Brain microvascular endothelial cell (primary cell): ENCODE measurements around the gene SDHB.

Experiments
- DNase-seq: peaks from one replicate; pipeline ENCODE4 v3.0.0-alpha.2; 2020
- H3K27ac ChIP-seq: fragments of 250-450 bp; sonication (Bioruptor Pico); 2 replicates; pipeline ENCODE4 v1.5.1; 2020; ENCODE audit warnings: mild to moderate bottlenecking, moderate library complexity
- H3K27me3 ChIP-seq: fragments of 250-450 bp; sonication (Bioruptor Pico); replicated peaks from 2 replicates; pipeline ENCODE4 v1.5.1; 2020; ENCODE audit warnings: mild to moderate bottlenecking
- H3K36me3 ChIP-seq: fragments of 250-450 bp; sonication (Bioruptor Pico); replicated peaks from 2 replicates; pipeline ENCODE4 v1.5.1; 2020; ENCODE audit warnings: mild to moderate bottlenecking
- H3K4me3 ChIP-seq: 2 replicates; pipeline ENCODE4 v1.5.1; 2011; ENCODE audit warnings: low read depth, mild to moderate bottlenecking, control low read depth, low read length, moderate library complexity
- CTCF ChIP-seq: IDR thresholded peaks from 2 replicates; pipeline ENCODE4 v1.5.1; 2011; ENCODE audit warnings: low read depth, mild to moderate bottlenecking, moderate library complexity, low read length, control low read depth, inconsistent platforms; ENCODE audit errors: missing control alignments
- in situ Hi-C: cut with HindIII; loops from 2 replicates; pipeline ENCODE4 v1.10.0; 2017; ENCODE audit warnings: low sequenced_read_pairs, low pct_ligation_motif_present

SDHB gene

GRCh38 chr1:17053685-17054410, at the start of gene SDHB:
Gene SDHB (minus strand): TSS chr1:17054032. CDS start chr1:17054019, 13 bp downstream.
- Histone ChIP-seq H3K27me3 (no peaks in the 10 kb centered on the region), H3K36me3 (peaks cover 4% of the 10 kb centered on the region), H3K27ac (peak within 1 kb of the TSS; percentile 81), H3K4me3 (peak within 1 kb of the TSS; percentile 100)
- peak; percentile 97 for DNase-seq
- TF ChIP-seq CTCF, result no peak
- in situ Hi-C loops, result no loop called here

GRCh38 chr1:17102232-17102631, 48.4 kb upstream of the SDHB start:
- Histone ChIP-seq H3K36me3 (no peaks in the 10 kb centered on the region), H3K27ac (no peak overlapping the region), H3K27me3 (no peaks in the 10 kb centered on the region), H3K4me3 (no peak overlapping the region)
- no peak for DNase-seq
- TF ChIP-seq CTCF, result no peak
- in situ Hi-C loops, result no loop called here

- no peaks in the 10 kb centered on the region for H3K27me3 ChIP-seq
- no peaks in the 10 kb centered on the region for H3K36me3 ChIP-seq
- DNase-seq, result no peak
- H3K4me3 ChIP-seq, result no peak overlapping the region
- TF ChIP-seq CTCF, result no peak
- in situ Hi-C loops, result no loop called here
- no peak overlapping the region for H3K27ac ChIP-seq
These were observed 47.4 kb upstream of the SDHB start for GRCh38 chr1:17101261-17101660.

- no peaks in the 10 kb centered on the region for H3K36me3 ChIP-seq
- in situ Hi-C loops, result no loop called here
- TF ChIP-seq CTCF, result no peak
- no peak overlapping the region for H3K27ac ChIP-seq
- DNase-seq, result no peak
- no peaks in the 10 kb centered on the region for H3K27me3 ChIP-seq
- no peak overlapping the region for H3K4me3 ChIP-seq
These were observed 45.9 kb upstream of the SDHB start for GRCh38 chr1:17099616-17100340.

GRCh38 chr1:17098446-17099317, 44.9 kb upstream of the SDHB start:
- H3K27ac ChIP-seq, result no peak overlapping the region
- no peak overlapping the region for H3K4me3 ChIP-seq
- no peaks in the 10 kb centered on the region for H3K36me3 ChIP-seq
- H3K27me3 ChIP-seq, result no peaks in the 10 kb centered on the region
- no peak for TF ChIP-seq CTCF
- DNase-seq, result no peak
- in situ Hi-C loops, result no loop called here
